GM12864 (cell line): ENCODE data around the gene METTL8.

Source experiments
- DNase-seq: peaks from one replicate; pipeline ENCODE4 v3.0.0-alpha.2; 2011; ENCODE audit warnings: low read depth
- H3K4me3 ChIP-seq: 2 replicates; pipeline ENCODE4 v1.5.1; 2011; ENCODE audit warnings: mild to moderate bottlenecking, low read depth, low read length, control low read depth
- TF ChIP-seq, protein P1 (sequence below): IDR thresholded peaks from 2 replicates; pipeline ENCODE4 v1.5.1; 2011; ENCODE audit warnings: low read depth, mild to moderate bottlenecking, moderate library complexity, low read length, control low read depth, inconsistent platforms; ENCODE audit errors: missing control alignments

METTL8 gene

DNA sequence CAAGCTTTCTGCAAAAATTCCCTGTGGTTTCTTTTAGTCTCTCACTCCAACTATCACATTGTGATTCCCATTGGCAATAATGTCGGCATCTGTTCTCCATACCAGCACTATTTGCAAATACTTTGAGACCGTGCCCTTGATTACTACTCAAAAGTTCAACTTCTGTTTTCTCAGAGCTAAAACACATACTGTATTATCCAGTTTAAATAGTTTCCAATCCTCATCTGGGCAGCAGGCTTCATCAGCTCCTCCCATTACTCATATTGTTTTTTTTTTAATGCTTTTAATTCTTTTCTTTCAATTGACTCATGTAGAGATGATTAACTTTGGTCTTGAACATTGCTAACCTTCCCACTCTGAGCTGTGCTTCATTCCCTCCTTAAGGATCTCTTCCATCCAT is 135.8 kb downstream of the METTL8 start:
- DNase-seq, result no peak
- H3K4me3 ChIP-seq, result no peak overlapping the region
- TF ChIP-seq, protein P1, sequence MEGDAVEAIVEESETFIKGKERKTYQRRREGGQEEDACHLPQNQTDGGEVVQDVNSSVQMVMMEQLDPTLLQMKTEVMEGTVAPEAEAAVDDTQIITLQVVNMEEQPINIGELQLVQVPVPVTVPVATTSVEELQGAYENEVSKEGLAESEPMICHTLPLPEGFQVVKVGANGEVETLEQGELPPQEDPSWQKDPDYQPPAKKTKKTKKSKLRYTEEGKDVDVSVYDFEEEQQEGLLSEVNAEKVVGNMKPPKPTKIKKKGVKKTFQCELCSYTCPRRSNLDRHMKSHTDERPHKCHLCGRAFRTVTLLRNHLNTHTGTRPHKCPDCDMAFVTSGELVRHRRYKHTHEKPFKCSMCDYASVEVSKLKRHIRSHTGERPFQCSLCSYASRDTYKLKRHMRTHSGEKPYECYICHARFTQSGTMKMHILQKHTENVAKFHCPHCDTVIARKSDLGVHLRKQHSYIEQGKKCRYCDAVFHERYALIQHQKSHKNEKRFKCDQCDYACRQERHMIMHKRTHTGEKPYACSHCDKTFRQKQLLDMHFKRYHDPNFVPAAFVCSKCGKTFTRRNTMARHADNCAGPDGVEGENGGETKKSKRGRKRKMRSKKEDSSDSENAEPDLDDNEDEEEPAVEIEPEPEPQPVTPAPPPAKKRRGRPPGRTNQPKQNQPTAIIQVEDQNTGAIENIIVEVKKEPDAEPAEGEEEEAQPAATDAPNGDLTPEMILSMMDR, result no peak

DNA sequence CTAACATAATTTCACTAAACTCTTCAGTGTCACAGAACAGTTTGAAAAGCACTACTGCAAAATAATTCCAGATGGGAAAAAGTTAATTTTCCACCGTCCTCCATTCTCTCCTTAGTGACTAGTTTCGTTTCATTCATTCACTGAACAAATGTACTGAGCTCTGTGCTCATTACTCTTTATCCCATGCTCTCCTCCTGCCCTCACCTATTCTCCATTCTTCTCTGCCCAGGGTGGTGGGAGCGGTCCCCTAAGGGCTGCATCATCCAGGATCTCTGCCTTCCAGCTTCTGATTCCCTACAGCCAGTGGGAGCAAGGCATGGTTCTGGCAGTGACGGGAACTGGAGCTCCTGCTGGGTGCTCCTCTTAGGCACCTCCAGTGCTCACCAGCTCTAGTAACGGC is 139.2 kb downstream of the METTL8 start:
- DNase-seq, result no peak
- no peak overlapping the region for H3K4me3 ChIP-seq
- TF ChIP-seq, protein P1, result no peak

DNA sequence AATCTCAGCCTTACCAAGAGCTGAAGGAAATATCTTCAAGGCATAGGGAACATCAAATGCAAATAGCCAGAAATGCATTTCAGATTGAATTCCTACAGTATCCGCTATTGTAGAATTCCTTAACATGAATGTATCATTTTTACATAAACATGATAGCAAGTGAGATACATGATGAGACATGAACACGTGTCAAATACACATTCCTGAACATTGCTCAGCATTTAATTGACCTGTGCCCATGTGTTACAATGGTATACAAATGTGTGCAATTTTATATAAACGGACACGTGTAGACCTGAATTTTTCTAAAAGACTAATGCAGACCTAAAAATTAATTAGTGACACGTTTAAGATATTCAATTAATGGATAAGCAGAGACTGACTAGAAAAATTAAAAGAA is 140.1 kb downstream of the METTL8 start:
- TF ChIP-seq, protein P1, result no peak
- no peak overlapping the region for H3K4me3 ChIP-seq
- no peak for DNase-seq

DNA sequence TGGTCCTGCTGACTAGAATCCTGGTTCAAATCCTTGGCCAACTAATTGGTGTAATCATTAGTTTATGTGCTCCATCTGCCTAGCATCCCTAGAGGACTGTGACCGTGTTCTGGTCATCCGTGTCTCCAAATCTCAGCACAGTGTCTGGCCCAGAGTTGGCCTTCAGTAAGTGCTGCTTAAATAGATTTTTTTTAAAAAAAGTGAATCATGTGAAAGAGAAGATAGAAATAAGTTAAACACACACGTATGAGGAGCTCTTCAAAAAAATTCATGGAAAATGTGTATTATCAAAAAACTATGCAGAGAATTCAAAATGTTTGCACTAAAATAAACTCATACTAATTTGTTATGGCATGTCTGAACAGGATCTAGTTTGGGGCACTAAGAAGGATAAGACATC is 143.8 kb downstream of the METTL8 start:
- TF ChIP-seq, protein P1, result no peak
- no peak for DNase-seq
- H3K4me3 ChIP-seq, result no peak overlapping the region

DNA sequence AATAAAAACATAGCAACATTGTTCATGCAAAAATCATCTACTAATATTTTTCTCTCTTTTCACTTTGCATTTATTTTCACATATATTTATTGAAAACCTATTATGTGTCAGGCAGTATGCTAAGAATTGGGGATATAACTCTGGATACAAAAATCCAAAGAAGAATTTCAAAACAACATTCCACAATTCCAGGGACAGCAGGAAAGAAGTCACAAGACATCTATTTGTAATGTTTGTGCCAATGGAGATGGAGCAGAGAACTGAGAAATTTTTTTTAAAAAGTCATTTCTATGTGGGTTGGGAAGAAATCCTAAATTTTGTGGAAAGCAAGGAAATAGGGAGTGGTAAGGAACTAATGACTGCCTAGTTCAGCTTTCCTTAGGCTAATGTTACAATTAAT is 144.5 kb downstream of the METTL8 start:
- TF ChIP-seq, protein P1, result no peak
- H3K4me3 ChIP-seq, result no peak overlapping the region
- DNase-seq, result no peak

DNA sequence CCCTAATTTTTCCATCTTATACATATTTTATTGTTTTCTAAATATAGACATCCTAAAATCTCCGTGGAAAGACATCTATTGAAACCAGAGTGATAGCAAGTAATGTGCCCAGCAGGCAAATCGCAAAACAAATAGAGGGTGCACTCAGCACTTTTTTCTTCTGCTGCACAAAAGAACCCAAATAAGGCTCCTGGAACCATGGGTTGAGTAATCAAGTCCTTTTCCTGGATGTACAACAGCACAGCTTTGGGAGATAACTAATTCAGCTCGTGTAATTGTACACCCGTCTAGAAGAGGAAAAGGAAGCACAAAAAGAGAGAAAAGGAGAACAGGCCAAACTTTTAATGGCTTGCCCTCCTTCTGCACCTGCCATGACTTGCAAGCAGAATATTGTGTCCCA is 146.2 kb downstream of the METTL8 start:
- TF ChIP-seq, protein P1, result no peak
- no peak for DNase-seq
- H3K4me3 ChIP-seq, result no peak overlapping the region

DNA sequence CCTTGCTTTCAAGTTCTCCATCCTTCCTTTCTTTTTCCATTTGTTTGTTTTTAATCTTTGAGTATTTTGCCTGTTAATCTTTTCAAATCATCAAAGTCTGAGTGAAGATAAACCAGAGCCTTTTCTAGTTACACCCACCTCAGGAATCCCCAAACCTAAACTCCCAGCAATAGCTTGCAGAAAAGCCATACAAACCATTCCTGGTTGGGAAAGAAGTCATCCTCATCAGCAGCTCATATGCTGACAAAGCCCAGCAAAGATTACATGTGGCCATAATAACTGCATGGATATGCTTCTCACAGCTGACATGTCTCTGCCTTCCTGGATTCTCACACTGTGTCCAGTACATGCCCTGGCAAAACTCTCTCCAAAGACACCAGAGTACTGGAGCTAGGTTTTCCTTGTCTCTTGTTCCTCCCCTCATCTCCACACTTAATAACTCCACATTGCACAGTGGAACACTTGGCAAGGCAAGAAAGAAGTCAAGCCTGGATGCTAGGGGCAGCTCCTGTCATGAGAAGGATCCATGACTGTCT is 146.7 kb downstream of the METTL8 start:
- TF ChIP-seq, protein P1, result no peak

More for the DNA sequence above, 146.7 kb downstream of the METTL8 start:
- DNase-seq, result no peak
- no peak overlapping the region for H3K4me3 ChIP-seq
